ENCODE data around the gene KDM4B. TPM values are rescaled to one million over a fixed set of nuclear protein-coding genes. Genes with fewer than 3 reads are reported as not detected.

KDM4B gene
- polyA plus RNA-seq, 1 of the 3 experiments (the other 2 are of a cell fraction), result 12.2 TPM

GRCh38 chr19:5134691-5135090 is 165.8 kb downstream of the KDM4B start (continued):
- no peak for TF ChIP-seq EP300 (IDR thresholded peaks at IDR 0.05; ENCODE audit: borderline replicate concordance in 1 of 2, low read depth in 1 of 2, low read length in 1 of 2)
- no peak for TF ChIP-seq TEAD4 (IDR thresholded peaks at IDR 0.05; ENCODE audit: borderline replicate concordance, insufficient read depth)
- TF ChIP-seq SIN3A (IDR thresholded peaks at IDR 0.05; ENCODE audit: borderline replicate concordance, low read depth, low read length), result no peak
- TF ChIP-seq RAD21 (IDR thresholded peaks at IDR 0.05; ENCODE audit: low read length), result no peak
- TF ChIP-seq SMC3 (IDR thresholded peaks at IDR 0.05; ENCODE audit: low read depth, low read length), result no peak

GRCh38 chr19:5136073-5136855 is 167.4 kb downstream of the KDM4B start:
- no peaks in the 10 kb centered on the region for H3K9me2 ChIP-seq
- no peaks in the 10 kb centered on the region for H3K27me3 ChIP-seq (ENCODE audit: insufficient read depth)
- H3K36me3 ChIP-seq (replicated peaks in 1 of 2; ENCODE audit: control insufficient read depth in 1 of 2, insufficient read depth in 2 of 2, low read length in 1 of 2), result peaks cover 6 to 64% of the 10 kb centered on the region in 2 experiments
- H3K79me2 ChIP-seq (ENCODE audit: insufficient read depth), result no peaks in the 10 kb centered on the region
- no peak overlapping the region for H2AFZ ChIP-seq (ENCODE audit: low read depth)
- CTCF ChIA-PET, result interaction anchor here (0.7 to 2.0 kb wide), 4 partner anchors 8 to 87 kb away, joined by 3 to 4 read pairs (median 3); no protein-coding TSS in a partner anchor
- no peaks in the 10 kb centered on the region for H3F3A ChIP-seq (replicated peaks; ENCODE audit: insufficient read depth)
- H3K9ac ChIP-seq, result no peak overlapping the region
- DNase-seq, result no peak
- peaks cover 0 to 11% of the 10 kb centered on the region in 2 experiments; a peak in 1 of 4 replicates for H3K4me1 ChIP-seq (ENCODE audit: control insufficient read depth in 1 of 2, insufficient read depth in 2 of 2, low read depth in 1 of 2, low read length in 1 of 2)
- H3K27ac ChIP-seq (ENCODE audit: low read depth in 2 of 2, low read length in 1 of 2), result no peak overlapping the region; a peak in 1 of 4 replicates
- H3K4me2 ChIP-seq, result no peak overlapping the region
- TF ChIP-seq RXRA (IDR thresholded peaks at IDR 0.05; ENCODE audit: borderline replicate concordance, low read depth) (no peak), FOXJ3 (CRISPR knock-in tag; IDR thresholded peaks at IDR 0.05) (no peak), ZBTB33 (IDR thresholded peaks at IDR 0.05; ENCODE audit: borderline replicate concordance, low read depth) (no peak), GABPA (IDR thresholded peaks at IDR 0.05; ENCODE audit: low read depth) (no peak), CTCF (IDR thresholded peaks at IDR 0.05) (no peak), RFX5 (IDR thresholded peaks at IDR 0.05; ENCODE audit: low read length) (no peak), SMC3 (IDR thresholded peaks at IDR 0.05; ENCODE audit: low read depth, low read length) (no peak)
- POLR2A ChIA-PET, result no interaction called here
- no peak overlapping the region for H3K4me3 ChIP-seq (ENCODE audit: low read depth in 2 of 2, low read length in 1 of 2)
- WGBS (ENCODE audit: low lambda C conversion rate), result 90% methylated on average over 12 of the region's 25 CpGs
- H3K9me3 ChIP-seq, result no peaks in the 10 kb centered on the region
- H4K20me1 ChIP-seq (ENCODE audit: insufficient read depth), result no peaks in the 10 kb centered on the region
